Activated naive CD4-positive, alpha-beta T cell treated with anti-CD3 and anti-CD28 coated beads for 36 hours (primary cell): ENCODE measurements around the gene CERS6. TPM values are rescaled to one million over a fixed set of nuclear protein-coding genes. Genes with fewer than 3 reads are reported as not detected.

Experiments used
- CTCF ChIA-PET: fragments of 350-600 bp; sonication (Branson Sonifier 250); formaldehyde crosslinking; loops from one replicate; lab custom pipeline; 2021; ENCODE audit warnings: antibody characterized with exemption; lab: Charles Lee
- DNase-seq: peaks from one replicate; pipeline ENCODE4 v3.0.0-alpha.2; 2020
- H3K27ac Mint-ChIP-seq: one replicate; pipeline ENCODE4 v1.8.0; 2021; ENCODE audit warnings: mild to moderate bottlenecking, mixed read lengths
- H3K27me3 Mint-ChIP-seq: one replicate; pipeline ENCODE4 v1.8.0; 2021; ENCODE audit warnings: low read depth, mixed read lengths
- H3K36me3 Mint-ChIP-seq: one replicate; pipeline ENCODE4 v1.8.0; 2021; ENCODE audit warnings: low read depth, mixed read lengths
- H3K4me1 Mint-ChIP-seq: one replicate; pipeline ENCODE4 v1.8.0; 2021; ENCODE audit warnings: low read depth, mixed read lengths
- H3K4me3 Mint-ChIP-seq: one replicate; pipeline ENCODE4 v1.8.0; 2021; ENCODE audit warnings: mild to moderate bottlenecking, moderate library complexity, mixed read lengths
- H3K9me3 Mint-ChIP-seq: one replicate; pipeline ENCODE4 v1.8.0; 2021; ENCODE audit warnings: mixed read lengths
- intact Hi-C: fragments of 100-400 bp; cut with micrococcal nuclease; formaldehyde crosslinking; loops from one replicate; pipeline ENCODE4 v1.15.1; 2023
- total RNA-seq, 2 experiments: library from RNA; stranded (reverse); gene quantifications; one replicate each; pipeline ENCODE4 v1.2.3, GENCODE V29; 2021

The CERS6 gene
- total RNA-seq, 2 experiments from 2014 or later, result 9.7 to 10.0 TPM

GRCh38 chr2:168517816-168518215 is 61.7 kb downstream of the CERS6 start:
- DNase-seq, result no peak
- intact Hi-C loops, result no loop called here
- Mint-ChIP-seq H3K27ac (no peak overlapping the region), H3K36me3 (peaks cover 2% of the 10 kb centered on the region), H3K4me1 (peaks cover 50% of the 10 kb centered on the region), H3K27me3 (no peaks in the 10 kb centered on the region), H3K4me3 (no peak overlapping the region), H3K9me3 (no peaks in the 10 kb centered on the region)
- CTCF ChIA-PET, result no interaction called here

GRCh38 chr2:168518555-168519066 is 62.5 kb downstream of the CERS6 start:
- Mint-ChIP-seq H3K4me1 (peaks cover 57% of the 10 kb centered on the region), H3K9me3 (no peaks in the 10 kb centered on the region), H3K27ac (no peak overlapping the region), H3K27me3 (no peaks in the 10 kb centered on the region), H3K36me3 (peaks cover 2% of the 10 kb centered on the region), H3K4me3 (no peak overlapping the region)
- DNase-seq, result no peak
- intact Hi-C loops, result no loop called here
- CTCF ChIA-PET, result no interaction called here

- intact Hi-C loops, result no loop called here
- no peak for DNase-seq
- Mint-ChIP-seq H3K27me3 (no peaks in the 10 kb centered on the region), H3K9me3 (no peaks in the 10 kb centered on the region), H3K4me3 (no peak overlapping the region), H3K27ac (no peak overlapping the region), H3K36me3 (no peaks in the 10 kb centered on the region), H3K4me1 (peaks cover 55% of the 10 kb centered on the region)
- CTCF ChIA-PET, result no interaction called here
Observed at GRCh38 chr2:168519534-168520308, 63.6 kb downstream of the CERS6 start.

- peaks cover 50% of the 10 kb centered on the region for H3K4me1 Mint-ChIP-seq
- H3K36me3 Mint-ChIP-seq, result no peaks in the 10 kb centered on the region
- intact Hi-C loops, result no loop called here
- no peaks in the 10 kb centered on the region for H3K27me3 Mint-ChIP-seq
- no peak for DNase-seq
- CTCF ChIA-PET, result interaction anchor here (0.6 kb wide), 1 partner anchor 198 kb away, joined by 4 read pairs; no protein-coding TSS in a partner anchor
- H3K4me3 Mint-ChIP-seq, result no peak overlapping the region
- no peaks in the 10 kb centered on the region for H3K9me3 Mint-ChIP-seq
- H3K27ac Mint-ChIP-seq, result no peak overlapping the region
Observed at GRCh38 chr2:168521053-168521741, 65.1 kb downstream of the CERS6 start.

- CTCF ChIA-PET, result interaction anchor here (0.6 kb wide), 1 partner anchor 13 kb away, joined by 3 read pairs; no protein-coding TSS in a partner anchor
- Mint-ChIP-seq H3K27me3 (no peaks in the 10 kb centered on the region), H3K27ac (no peak overlapping the region), H3K4me1 (peaks cover 54% of the 10 kb centered on the region), H3K36me3 (peaks cover 3% of the 10 kb centered on the region), H3K4me3 (no peak overlapping the region), H3K9me3 (no peaks in the 10 kb centered on the region)
- intact Hi-C loops, result no loop called here
- DNase-seq, result no peak
Observed at GRCh38 chr2:168522446-168522845, 66.4 kb downstream of the CERS6 start.

- Mint-ChIP-seq H3K27ac (no peak overlapping the region), H3K9me3 (no peaks in the 10 kb centered on the region), H3K4me3 (no peak overlapping the region), H3K27me3 (no peaks in the 10 kb centered on the region), H3K36me3 (peaks cover 3% of the 10 kb centered on the region), H3K4me1 (peaks cover 58% of the 10 kb centered on the region)
- no peak for DNase-seq
- CTCF ChIA-PET, result no interaction called here
- intact Hi-C loops, result no loop called here
Observed at GRCh38 chr2:168524005-168524404, 67.9 kb downstream of the CERS6 start.

GRCh38 chr2:168525020-168525419 is 68.9 kb downstream of the CERS6 start:
- intact Hi-C loops, result no loop called here
- no peak for DNase-seq
- Mint-ChIP-seq H3K36me3 (peaks cover 3% of the 10 kb centered on the region), H3K9me3 (no peaks in the 10 kb centered on the region), H3K4me3 (no peak overlapping the region), H3K4me1 (peaks cover 59% of the 10 kb centered on the region), H3K27ac (no peak overlapping the region), H3K27me3 (no peaks in the 10 kb centered on the region)
- CTCF ChIA-PET, result no interaction called here

- H3K9me3 Mint-ChIP-seq, result no peaks in the 10 kb centered on the region
- no peaks in the 10 kb centered on the region for H3K27me3 Mint-ChIP-seq
- H3K4me3 Mint-ChIP-seq, result no peak overlapping the region
- H3K4me1 Mint-ChIP-seq, result peaks cover 56% of the 10 kb centered on the region
- H3K27ac Mint-ChIP-seq, result no peak overlapping the region
- peaks cover 3% of the 10 kb centered on the region for H3K36me3 Mint-ChIP-seq
- intact Hi-C loops, result no loop called here
- DNase-seq, result no peak
- CTCF ChIA-PET, result interaction anchor here (0.6 to 1.1 kb wide), 3 partner anchors 16 to 67 kb away, joined by 3 to 5 read pairs (median 3); no protein-coding TSS in a partner anchor
Observed at GRCh38 chr2:168525716-168526446, 69.8 kb downstream of the CERS6 start.

- H3K27me3 Mint-ChIP-seq, result no peaks in the 10 kb centered on the region
- H3K4me3 Mint-ChIP-seq, result no peak overlapping the region
- CTCF ChIA-PET, result interaction anchor here (1.1 kb wide), 1 partner anchor 37 kb away, joined by 5 read pairs; no protein-coding TSS in a partner anchor
- peaks cover 55% of the 10 kb centered on the region for H3K4me1 Mint-ChIP-seq
- DNase-seq, result no peak
- intact Hi-C loops, result no loop called here
- H3K9me3 Mint-ChIP-seq, result no peaks in the 10 kb centered on the region
- no peak overlapping the region for H3K27ac Mint-ChIP-seq
- H3K36me3 Mint-ChIP-seq, result peaks cover 3% of the 10 kb centered on the region
Observed at GRCh38 chr2:168526641-168527040, 70.6 kb downstream of the CERS6 start.

- Mint-ChIP-seq H3K36me3 (peaks cover 3% of the 10 kb centered on the region), H3K9me3 (no peaks in the 10 kb centered on the region), H3K27ac (no peak overlapping the region), H3K27me3 (no peaks in the 10 kb centered on the region), H3K4me1 (peaks cover 54% of the 10 kb centered on the region), H3K4me3 (no peak overlapping the region)
- no peak for DNase-seq
- CTCF ChIA-PET, result no interaction called here
- intact Hi-C loops, result no loop called here
Observed at GRCh38 chr2:168528016-168528415, 71.9 kb downstream of the CERS6 start.

GRCh38 chr2:168528469-168528868 is 72.4 kb downstream of the CERS6 start:
- no peak for DNase-seq
- no peak overlapping the region for H3K4me3 Mint-ChIP-seq
- H3K27me3 Mint-ChIP-seq, result no peaks in the 10 kb centered on the region
- H3K27ac Mint-ChIP-seq, result no peak overlapping the region
- peaks cover 54% of the 10 kb centered on the region for H3K4me1 Mint-ChIP-seq
- peaks cover 3% of the 10 kb centered on the region for H3K36me3 Mint-ChIP-seq
- intact Hi-C loops, result no loop called here
- no peaks in the 10 kb centered on the region for H3K9me3 Mint-ChIP-seq
- CTCF ChIA-PET, result interaction anchor here (0.6 kb wide), 1 partner anchor 55 kb away, joined by 3 read pairs; no protein-coding TSS in a partner anchor
